Hematopoietic multipotent progenitor cell treated with erythropoietin and hydrocortisone succinate and interleukin-3 and kit ligand, for 8 days (in vitro differentiated cells): Measurements from ENCODE around the gene ZBTB16.
A peak's percentile ranks its signal among the peaks of the same experiment; 100 is the strongest.

Source experiments
- DNase-seq: peaks from one replicate; pipeline ENCODE4 v3.0.0-alpha.2; 2015

The ZBTB16 gene

DNA sequence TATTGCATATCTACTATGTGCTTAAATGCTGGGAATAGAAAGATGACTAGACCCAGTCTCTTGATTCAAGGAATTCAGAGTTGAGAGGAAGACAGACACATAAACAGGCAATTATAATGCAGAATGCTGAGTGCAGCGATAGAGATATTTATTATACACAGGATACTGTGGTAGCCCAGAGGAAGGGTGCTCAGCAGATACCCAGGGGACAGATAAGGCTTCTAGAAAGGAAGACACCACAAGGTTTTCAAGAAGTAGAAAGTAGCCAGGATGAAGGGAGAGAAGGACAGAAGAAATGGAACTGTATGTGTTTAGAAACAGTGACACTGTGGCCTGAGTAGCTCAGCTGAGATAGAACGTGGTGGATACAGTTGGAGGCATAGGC lies 157.3 kb downstream of the ZBTB16 start:
- DNase-seq, result peak; percentile 84

- no peak for DNase-seq
Measured at GRCh38 chr11:114218508-114218907, 159.0 kb downstream of the ZBTB16 start.

GRCh38 chr11:114219559-114220349 lies 160.2 kb downstream of the ZBTB16 start:
- DNase-seq, result peak; percentile 71

DNA sequence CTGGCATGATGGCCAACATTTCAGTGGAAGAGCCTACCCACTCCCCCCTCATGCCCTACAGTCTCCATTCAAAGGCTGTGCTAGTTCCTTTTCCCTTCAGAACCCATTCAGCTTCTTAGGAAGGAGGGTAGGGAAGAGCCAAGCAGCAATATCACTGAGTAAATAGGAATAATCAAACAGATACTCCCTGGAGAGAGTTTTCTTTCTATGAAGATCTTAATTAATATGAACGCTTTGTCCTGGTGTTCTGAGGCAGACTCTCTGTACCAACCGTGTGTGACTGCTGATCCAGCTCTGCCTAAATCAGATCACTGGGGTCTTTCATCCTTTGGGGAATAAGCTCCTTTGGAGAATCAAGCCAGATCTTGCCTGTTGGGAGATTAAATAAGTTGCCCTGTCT lies 161.5 kb downstream of the ZBTB16 start:
- no peak for DNase-seq

DNA sequence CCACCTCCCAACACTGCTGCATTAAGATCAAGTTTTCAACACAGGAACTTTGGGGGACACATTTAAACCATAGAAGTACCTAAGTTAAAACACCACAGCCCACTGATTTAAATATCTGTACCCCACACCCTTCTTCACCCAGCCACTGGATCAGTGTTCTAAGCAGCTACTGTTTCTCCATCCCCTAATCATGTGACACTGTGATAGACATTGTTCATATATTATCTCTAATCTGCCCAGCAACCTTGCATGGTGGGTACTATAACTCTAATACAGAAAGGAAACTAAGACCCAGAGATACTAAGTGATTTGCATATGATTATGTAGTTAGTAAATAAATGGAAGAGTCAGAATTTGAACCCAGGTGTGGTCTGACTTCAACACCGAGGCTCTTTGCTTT lies 166.2 kb downstream of the ZBTB16 start:
- DNase-seq, result peak; percentile 49

DNA sequence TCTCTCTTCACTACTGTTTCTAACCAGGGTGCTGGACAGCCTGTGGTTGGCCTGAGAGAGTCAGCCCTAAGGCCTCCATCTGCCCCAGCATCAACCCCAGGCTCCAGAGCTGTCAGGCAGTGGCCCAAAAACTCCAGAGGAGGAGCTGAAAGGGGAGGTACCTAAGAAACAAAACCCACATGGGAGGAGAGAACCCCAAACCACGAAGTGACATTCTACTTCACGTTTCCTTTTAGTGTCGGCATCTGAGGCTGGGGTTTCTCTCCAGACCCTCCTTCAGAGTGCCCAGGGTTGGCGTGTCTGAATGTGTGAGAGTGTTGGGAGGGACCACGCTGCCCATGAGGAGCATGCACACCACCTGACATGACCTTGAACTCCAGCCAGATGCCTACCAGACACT lies 166.8 kb downstream of the ZBTB16 start:
- DNase-seq, result no peak

- no peak for DNase-seq
Measured at GRCh38 chr11:114228435-114229411, 169.2 kb downstream of the ZBTB16 start.

DNA sequence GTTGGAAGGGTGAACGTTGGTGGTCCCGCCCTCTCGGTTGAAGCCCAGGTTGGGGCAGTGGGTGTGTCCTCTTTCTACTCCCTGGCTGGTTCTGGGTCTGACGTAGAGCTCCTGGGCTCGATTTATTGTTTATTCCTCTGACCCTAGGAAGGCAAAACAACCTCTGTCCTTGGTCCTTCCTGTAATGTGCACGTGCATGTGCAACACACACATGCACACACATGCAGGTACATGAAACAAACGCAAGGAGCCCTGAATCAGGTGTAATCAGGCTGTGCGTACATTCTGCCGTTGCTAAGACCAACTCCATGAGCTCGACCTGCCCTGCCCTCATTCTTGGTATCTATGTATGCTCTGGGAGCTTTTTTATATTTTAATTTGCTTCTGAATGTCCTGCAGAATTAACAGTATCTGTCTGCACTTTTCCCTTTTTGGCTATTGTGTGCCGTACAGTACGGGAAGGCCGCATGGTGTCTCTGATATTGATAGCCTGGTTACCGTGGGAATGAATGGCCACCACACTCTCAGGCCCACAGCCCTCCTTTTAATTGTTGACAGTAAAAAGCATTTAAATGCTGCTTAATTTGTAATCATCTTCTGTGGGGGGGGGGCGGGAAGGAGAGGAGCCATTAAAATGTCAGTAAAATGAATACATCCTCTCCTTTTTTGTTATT lies 170.7 kb downstream of the ZBTB16 start:
- no peak for DNase-seq

- DNase-seq, result peak; percentile 51
Measured at GRCh38 chr11:114232400-114233059, 173.0 kb downstream of the ZBTB16 start.

- no peak for DNase-seq
Measured at GRCh38 chr11:114233755-114234154, 174.2 kb downstream of the ZBTB16 start.

GRCh38 chr11:114236829-114237228 lies 177.3 kb downstream of the ZBTB16 start:
- no peak for DNase-seq

- no peak for DNase-seq
Measured at GRCh38 chr11:114237321-114238280, 178.1 kb downstream of the ZBTB16 start.

GRCh38 chr11:114239753-114240161 lies 180.2 kb downstream of the ZBTB16 start:
- DNase-seq, result peak; percentile 91

- no peak for DNase-seq
Measured at GRCh38 chr11:114242032-114242431, 182.5 kb downstream of the ZBTB16 start.

- peak; percentile 59 for DNase-seq
Measured at GRCh38 chr11:114243461-114244372, 184.2 kb downstream of the ZBTB16 start.

- DNase-seq, result no peak
Measured at GRCh38 chr11:114244726-114245394, 185.3 kb downstream of the ZBTB16 start.

DNA sequence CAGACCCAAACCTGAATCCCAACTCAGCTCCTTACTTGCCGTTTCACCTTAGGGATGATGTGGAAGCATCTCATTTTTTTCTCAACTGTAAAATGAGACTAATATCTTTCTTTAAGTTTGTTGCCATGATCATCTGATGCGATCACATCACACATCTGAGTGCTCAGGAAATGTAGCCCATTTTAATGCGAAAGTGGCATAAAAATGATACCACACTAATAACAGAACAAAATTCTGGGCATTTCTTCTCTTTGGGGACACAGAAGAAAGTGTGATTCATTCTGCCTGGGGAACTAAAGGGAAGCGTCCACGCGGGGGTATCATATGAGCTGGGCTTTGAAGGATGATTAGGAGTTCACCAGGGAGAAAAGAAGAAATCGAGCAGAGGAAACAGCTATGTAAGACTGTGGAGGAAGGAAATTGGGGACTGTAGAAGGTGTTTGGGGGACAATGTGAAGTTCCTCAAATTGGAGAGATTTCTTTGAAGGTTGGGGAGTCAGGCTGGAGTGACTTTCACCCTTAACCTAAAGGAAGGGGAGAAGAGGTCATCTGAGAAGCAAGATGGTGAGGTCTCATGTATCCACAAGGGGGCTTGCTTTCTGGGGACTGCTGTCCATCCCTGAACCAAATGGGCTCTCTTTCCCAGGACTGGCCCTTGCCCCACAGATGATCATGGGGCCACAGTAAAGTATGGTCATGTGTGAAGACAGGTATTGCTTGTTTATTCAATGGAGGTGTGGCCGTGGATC lies 187.0 kb downstream of the ZBTB16 start:
- no peak for DNase-seq

DNA sequence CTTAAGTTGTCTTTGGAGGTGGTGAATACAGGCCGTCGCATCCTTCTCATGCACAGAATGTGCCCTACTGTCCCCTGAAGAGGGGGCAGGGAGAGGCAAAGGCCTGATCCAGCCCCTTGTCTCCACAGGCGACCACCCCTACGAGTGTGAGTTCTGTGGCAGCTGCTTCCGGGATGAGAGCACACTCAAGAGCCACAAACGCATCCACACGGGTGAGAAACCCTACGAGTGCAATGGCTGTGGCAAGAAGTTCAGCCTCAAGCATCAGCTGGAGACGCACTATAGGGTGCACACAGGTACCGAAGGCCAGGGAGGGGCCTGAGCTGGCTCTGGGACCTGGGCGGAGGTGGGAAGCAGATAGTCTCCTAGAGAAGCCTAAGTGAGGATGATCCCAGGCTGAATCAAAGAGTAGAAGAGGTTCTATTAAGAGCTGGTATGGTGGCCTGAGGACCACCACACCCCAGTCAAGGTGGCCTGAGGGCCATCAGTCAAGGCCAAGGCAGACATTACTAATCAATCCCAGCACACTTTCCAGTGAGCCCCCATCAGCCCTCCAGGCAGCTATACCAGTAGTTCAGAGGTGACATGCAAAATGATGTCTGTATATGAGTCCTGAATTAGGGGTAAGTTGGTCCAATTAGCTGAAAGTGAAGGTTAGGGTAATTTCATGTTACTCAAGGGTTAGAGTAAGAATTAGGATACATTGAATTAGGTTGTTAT lies 187.7 kb downstream of the ZBTB16 start:
- DNase-seq, result no peak
